Liver (tissue), 3 donors: ENCODE measurements around the gene PIWIL4.

Source experiments
- FOXA1 ChIP-seq: IDR thresholded peaks from 2 replicates; pipeline ENCODE4 v1.6.1; 2016; ENCODE audit warnings: antibody characterized with exemption
- GABPA ChIP-seq, 2 donors: IDR thresholded peaks in 1 of 2; conservative IDR thresholded peaks in 1 of 2; 2 replicates each; pipeline ENCODE4 v1.6.1; 2016; ENCODE audit warnings: antibody characterized with exemption in 2 of 2, mild to moderate bottlenecking in 1 of 2, moderate library complexity in 1 of 2
- JUND ChIP-seq, 2 donors: IDR thresholded peaks; 2 replicates each; pipeline ENCODE4 v1.6.1; 2016; ENCODE audit warnings: antibody characterized with exemption in 2 of 2
- RAD21 ChIP-seq, 2 donors: IDR thresholded peaks; 2 replicates each; pipeline ENCODE4 v1.6.1; 2016; ENCODE audit warnings: antibody characterized with exemption in 2 of 2, mild to moderate bottlenecking in 2 of 2
- REST ChIP-seq: IDR thresholded peaks from 2 replicates; pipeline ENCODE4 v1.6.1; 2016; ENCODE audit warnings: antibody characterized with exemption, mild to moderate bottlenecking
- RXRA ChIP-seq, 2 donors: IDR thresholded peaks; 2 replicates each; pipeline ENCODE4 v1.6.1; 2017 to 2018; ENCODE audit warnings: antibody characterized with exemption in 2 of 2, mild to moderate bottlenecking in 1 of 2
- SP1 ChIP-seq: IDR thresholded peaks from 2 replicates; pipeline ENCODE4 v1.6.1; 2018; ENCODE audit warnings: antibody characterized with exemption, mild to moderate bottlenecking
- TAF1 ChIP-seq: conservative IDR thresholded peaks from 2 replicates; pipeline ENCODE4 v1.6.1; 2016; ENCODE audit warnings: antibody characterized with exemption, mild to moderate bottlenecking
- YY1 ChIP-seq: IDR thresholded peaks from 2 replicates; pipeline ENCODE4 v1.6.1; 2016; ENCODE audit warnings: antibody characterized with exemption, mild to moderate bottlenecking
- TF ChIP-seq, protein P1 (sequence below): fragments of 150-350 bp; IDR thresholded peaks from 2 replicates; pipeline ENCODE4 v1.5.1; 2017; ENCODE audit warnings: improper control_type of control experiment, low read depth, low read length; ENCODE audit not compliant: missing input control
- TF ChIP-seq, protein P2 (sequence below): IDR thresholded peaks from 2 replicates; pipeline ENCODE4 v1.6.1; 2016; ENCODE audit warnings: antibody characterized with exemption
- TF ChIP-seq, protein P3 (sequence below): IDR thresholded peaks from 2 replicates; pipeline ENCODE4 v1.6.1; 2016; ENCODE audit warnings: antibody characterized with exemption
- donor health status: healthy.
- donor health status: healthy.

GRCh38 chr11:94584978-94585377 lies 17.8 kb downstream of the PIWIL4 start:
- TF ChIP-seq, protein P1, sequence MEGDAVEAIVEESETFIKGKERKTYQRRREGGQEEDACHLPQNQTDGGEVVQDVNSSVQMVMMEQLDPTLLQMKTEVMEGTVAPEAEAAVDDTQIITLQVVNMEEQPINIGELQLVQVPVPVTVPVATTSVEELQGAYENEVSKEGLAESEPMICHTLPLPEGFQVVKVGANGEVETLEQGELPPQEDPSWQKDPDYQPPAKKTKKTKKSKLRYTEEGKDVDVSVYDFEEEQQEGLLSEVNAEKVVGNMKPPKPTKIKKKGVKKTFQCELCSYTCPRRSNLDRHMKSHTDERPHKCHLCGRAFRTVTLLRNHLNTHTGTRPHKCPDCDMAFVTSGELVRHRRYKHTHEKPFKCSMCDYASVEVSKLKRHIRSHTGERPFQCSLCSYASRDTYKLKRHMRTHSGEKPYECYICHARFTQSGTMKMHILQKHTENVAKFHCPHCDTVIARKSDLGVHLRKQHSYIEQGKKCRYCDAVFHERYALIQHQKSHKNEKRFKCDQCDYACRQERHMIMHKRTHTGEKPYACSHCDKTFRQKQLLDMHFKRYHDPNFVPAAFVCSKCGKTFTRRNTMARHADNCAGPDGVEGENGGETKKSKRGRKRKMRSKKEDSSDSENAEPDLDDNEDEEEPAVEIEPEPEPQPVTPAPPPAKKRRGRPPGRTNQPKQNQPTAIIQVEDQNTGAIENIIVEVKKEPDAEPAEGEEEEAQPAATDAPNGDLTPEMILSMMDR: no peak
- TF ChIP-seq, protein P2, sequence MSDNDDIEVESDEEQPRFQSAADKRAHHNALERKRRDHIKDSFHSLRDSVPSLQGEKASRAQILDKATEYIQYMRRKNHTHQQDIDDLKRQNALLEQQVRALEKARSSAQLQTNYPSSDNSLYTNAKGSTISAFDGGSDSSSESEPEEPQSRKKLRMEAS: no peak
- TF ChIP-seq YY1 (no peak), REST (no peak), JUND (IDR thresholded peaks at IDR 0.05) (no peak), RAD21 (IDR thresholded peaks at IDR 0.05) (no peak), FOXA1 (no peak), SP1 (no peak), TAF1 (no peak), GABPA (IDR thresholded peaks at IDR 0.05 in 1 of 2, conservative IDR thresholded peaks at IDR 0.05 in 1 of 2) (no peak), RXRA (IDR thresholded peaks at IDR 0.05) (no peak)
- TF ChIP-seq, protein P3, sequence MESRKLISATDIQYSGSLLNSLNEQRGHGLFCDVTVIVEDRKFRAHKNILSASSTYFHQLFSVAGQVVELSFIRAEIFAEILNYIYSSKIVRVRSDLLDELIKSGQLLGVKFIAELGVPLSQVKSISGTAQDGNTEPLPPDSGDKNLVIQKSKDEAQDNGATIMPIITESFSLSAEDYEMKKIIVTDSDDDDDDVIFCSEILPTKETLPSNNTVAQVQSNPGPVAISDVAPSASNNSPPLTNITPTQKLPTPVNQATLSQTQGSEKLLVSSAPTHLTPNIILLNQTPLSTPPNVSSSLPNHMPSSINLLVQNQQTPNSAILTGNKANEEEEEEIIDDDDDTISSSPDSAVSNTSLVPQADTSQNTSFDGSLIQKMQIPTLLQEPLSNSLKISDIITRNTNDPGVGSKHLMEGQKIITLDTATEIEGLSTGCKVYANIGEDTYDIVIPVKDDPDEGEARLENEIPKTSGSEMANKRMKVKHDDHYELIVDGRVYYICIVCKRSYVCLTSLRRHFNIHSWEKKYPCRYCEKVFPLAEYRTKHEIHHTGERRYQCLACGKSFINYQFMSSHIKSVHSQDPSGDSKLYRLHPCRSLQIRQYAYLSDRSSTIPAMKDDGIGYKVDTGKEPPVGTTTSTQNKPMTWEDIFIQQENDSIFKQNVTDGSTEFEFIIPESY: no peak
